NCI-H128 (cell line): Measurements from ENCODE around the gene APBA1.
"Not testable (repeated sequence)": the region's sequence is repeated elsewhere in the genome, so short reads cannot be mapped to it uniquely, and the experiment has no call there.

ENCODE experiments used
- DNase-seq: peaks from one replicate; lab custom pipeline; 2025; ENCODE audit not compliant: unreplicated experiment; lab: John Stamatoyannopoulos, UW

The APBA1 gene

DNA sequence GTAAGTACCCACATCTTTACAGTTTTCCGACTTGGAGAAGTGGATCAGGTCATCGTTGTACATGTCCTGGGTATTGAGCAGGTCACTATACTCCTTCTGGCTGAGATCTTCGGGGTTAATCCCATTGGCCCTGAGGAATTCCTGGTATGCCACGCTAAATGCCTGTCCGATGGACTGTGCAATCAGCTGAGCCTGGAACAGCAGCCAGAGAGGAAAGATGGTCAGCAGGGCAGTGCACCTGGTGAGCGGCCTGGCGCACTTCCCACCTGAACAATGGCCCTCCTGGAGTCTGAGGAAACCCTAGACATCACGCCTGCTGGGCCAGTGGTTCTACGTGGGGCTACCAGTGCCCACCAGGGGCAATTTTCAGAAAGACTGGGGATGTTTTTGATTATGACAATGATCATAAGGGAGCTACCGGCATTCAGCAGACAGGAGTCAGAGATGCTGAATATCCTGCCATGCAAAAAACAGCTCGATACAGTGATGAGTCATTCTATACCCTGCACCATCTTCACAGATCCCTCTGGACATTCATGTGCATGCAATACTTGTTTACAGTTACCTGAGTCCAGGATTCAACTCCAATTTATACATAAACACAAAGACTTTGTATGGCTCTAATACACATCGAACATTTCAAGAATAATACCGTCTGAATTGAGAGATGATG, 219.9 kb downstream of the APBA1 start:
- DNase-seq, result no peak

DNA sequence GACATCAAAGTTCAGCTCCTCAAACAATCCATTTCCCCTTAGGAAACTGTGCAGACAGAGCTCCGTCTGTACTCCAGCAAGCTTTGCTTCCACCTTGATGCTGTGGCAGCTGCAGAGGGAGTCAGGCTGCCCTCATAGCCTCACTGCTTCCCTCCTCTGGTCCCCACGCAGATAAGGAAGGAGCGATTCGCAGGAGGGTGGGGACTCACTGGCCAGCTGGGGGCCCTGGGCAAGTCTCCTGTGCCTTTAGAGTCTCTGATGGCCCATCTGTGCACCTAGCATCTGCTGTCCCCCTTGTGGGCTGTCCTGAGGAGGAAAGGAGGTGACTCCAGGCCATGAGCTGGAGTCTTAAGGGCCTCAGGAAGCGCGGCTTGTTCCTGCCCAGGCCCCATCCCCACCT, 225.7 kb downstream of the APBA1 start:
- DNase-seq, result no peak

DNA sequence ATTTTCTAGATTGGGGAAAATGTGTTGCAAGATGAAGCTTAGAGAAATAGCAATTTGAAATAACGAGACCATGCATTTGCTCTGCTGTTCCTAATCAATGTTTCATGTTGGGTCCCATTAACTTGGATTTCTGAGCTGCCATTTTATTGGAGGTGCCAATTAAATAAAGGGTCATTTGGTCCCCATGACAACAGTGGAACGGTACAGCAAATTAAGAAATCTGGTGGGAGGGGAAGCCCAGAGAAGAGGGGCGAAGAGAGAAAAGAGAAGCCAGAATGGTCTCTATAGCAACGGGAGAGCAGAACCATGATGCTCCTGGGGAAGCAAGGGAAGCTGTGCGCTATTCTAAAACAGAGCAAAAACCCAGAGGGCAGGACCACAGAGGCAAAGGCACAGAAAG, 226.9 kb downstream of the APBA1 start:
- no peak for DNase-seq

DNA sequence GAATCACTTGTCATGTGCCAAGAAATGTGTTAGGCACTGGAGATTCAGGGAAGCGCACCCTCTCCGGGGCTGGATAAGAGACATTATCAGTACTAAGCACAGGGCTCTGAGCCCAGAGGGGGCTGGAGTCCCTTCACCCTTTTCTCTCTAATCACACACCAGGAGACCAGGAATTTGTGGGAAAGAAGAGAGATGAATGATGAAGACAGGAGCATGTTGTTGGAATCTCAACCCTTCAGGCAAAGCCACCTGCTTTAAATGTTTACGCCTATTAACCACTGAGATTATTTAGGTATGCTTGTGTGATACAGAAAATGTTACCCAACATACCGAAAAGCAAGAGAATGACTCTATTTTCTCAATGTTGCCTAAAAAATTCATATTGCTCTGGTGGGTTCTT, 227.4 kb downstream of the APBA1 start:
- no peak for DNase-seq

DNA sequence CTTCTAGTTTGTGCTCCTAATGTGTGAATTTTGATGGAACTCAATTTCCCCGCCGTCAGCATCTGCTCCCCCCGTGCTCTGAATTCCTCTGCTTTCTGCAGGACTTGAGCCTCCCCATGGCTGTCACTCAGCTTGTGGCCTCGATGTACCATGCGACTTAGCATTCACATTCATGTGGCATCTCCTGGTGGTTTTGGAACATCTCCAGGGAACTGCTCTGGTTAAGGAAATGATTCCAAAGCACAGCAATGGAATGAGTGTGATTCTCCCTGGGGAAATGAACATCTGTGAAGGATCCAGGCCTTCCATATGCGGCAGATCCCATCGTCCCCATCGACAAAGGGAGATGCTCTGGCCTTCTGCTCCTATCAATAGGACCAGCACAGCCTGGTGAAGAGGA, 228.2 kb downstream of the APBA1 start:
- DNase-seq, result no peak

DNA sequence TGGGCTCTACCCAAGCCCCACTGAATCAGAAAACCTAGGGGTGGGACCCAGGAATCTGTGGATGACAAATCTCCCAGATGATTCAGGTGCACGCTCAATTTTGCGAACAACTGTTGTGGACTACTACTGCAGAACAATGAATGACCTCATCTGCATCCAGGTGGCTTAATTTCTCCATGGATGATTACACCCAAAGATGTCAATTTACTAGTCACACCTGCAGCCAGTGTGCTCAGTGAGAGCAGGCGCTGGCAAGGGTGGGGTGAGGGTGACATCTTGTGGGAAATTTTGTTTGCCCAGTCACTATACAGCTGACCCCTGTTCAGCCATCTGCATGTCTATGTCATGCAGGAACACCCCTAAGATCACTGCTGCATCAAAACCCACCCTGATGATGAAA, 229.0 kb downstream of the APBA1 start:
- DNase-seq, result no peak

DNA sequence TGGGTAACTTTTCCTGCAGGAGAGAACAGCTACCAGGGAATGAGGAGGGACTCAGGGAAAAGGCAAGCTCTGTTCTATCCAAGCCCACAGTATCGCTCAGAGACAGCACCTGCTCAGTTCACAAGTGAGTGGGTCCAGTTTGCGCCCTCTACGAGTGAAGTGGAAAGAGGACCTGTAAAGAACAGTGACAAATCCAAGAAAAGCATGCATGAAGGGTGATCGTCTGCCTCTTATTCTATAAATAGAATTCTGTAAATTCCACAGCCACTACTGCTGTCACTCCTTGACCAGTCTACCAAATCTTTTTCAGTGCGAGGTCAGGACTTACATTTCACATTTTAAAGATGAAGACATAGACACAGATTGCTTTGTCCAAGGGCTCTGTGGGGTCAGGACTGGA, 229.7 kb downstream of the APBA1 start:
- no peak for DNase-seq

DNA sequence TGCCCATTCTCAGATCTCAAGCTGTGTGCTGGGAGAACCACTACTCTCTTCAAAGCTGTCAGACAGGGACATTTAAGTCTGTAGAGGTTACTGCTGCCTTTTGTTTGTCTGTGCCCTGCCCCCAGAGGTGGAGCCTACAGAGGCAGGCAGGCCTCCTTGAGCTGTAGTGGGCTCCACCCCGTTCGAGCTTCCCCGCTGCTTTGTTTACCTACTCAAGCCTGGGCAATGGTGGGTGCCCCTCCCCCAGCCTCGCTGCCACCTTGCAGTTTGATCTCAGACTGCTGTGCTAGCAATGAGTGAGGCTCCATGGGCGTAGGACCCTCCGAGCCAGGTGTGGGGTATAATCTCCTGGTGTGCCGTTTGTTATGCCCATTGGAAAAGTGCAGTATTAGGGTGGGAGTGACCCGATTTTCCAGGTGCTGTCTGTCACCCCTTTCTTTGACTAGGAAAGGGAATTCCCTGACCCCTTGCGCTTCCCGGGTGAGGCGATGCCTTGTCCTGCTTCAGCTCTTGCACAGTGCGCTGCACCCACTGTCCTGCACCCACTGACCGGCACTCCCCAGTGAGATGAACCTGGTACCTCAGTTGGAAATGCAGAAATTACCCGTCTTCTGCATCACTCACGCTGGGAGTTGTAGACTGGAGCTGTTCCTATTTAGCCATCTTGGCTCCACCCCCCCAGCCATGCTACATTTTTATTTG, 231.8 kb downstream of the APBA1 start:
- DNase-seq, result not testable (repeated sequence)

DNA sequence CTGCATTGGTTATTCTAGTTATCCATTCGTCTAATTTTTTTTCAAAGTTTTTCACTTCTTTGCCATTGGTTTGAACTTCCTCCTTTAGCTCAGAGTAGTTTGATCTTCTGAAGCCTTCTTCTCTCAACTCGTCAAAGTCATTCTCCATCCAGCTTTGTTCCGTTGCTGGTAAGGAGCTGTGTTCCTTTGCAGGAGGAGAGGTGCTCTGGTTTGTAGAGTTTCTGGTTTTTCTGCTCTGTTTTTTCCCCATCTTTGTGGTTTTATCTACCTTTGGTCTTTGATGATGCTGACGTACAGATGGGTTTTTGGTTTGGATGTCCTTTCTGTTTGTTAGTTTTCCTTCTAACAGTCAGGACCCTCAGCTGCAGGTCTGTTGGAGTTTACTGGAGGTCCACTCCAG, 232.5 kb downstream of the APBA1 start:
- DNase-seq, result not testable (repeated sequence)

DNA sequence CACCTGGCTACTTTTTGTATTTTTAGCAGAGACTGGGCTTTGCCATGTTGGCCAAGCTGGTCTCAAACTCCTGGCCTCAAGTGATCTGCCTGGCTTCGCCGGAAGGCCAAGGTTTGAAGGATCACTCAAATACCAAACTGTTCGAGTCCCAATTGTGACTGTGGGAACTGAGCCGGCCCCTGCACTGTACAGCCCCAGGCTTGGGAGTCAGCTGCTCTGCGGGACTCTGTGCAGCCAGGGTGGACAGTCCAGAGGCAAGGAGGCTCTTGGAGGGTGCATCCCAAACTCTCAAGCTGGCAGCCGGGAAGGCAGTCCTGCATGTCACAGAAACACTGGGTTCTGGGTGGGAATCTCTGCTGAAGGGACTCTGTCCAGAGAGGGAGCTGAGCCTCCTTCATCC, 238.2 kb downstream of the APBA1 start:
- no peak for DNase-seq

DNA sequence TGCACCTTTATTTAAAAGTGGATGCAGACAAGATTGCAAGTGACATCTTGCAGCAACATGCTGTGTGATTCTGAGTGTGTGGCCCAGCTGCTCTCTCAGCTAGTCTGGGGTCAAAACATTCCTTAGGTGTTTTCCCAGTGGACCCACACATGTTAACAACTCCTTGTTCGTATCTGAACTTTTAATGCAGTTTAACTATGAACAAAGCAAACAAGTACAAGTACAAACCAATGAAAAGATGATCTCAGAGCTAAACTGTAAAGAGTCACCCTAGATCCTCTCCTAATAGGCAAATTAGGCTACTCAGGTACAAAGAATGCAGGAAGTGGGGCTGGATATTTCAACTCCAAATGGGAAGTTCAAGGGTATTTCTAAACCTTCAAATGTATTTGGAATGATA, 238.8 kb downstream of the APBA1 start:
- no peak for DNase-seq

DNA sequence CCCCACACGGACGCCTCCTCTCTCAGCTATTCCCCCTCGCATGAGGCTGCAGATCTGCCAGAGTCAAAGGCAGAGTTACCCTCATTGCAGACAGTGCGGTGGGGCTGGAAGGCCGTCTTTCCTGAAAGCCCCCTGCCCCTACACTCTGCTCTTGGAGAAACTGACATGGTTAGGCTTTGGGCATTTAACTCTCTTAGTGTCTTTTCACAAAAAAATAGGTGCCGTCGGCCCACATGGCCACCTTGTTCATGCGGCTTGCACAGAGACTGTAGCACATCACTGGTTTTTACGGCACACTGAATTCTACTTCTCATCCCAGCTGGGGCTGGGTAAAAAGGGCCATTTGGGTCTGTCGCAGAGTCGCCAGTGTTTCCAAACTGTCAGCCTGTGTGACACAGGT, 239.5 kb downstream of the APBA1 start:
- no peak for DNase-seq

DNA sequence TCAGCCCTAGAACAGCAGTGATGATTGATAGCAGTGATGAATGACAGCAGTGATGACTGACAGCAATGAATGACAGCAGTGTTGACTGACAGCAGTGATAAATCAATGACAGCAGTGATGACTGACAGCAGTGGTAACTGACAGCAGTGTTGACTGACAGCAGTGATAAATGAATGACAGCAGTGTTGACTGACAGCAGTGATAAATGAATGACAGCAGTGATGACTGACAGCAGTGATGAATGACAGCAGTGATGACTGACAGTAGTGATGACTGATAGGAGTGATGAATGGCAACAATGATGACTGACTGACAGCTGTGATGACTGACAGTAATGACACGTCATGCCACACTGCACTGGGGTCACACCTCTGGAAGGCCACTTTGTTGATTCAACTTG, 240.4 kb downstream of the APBA1 start:
- DNase-seq, result no peak

DNA sequence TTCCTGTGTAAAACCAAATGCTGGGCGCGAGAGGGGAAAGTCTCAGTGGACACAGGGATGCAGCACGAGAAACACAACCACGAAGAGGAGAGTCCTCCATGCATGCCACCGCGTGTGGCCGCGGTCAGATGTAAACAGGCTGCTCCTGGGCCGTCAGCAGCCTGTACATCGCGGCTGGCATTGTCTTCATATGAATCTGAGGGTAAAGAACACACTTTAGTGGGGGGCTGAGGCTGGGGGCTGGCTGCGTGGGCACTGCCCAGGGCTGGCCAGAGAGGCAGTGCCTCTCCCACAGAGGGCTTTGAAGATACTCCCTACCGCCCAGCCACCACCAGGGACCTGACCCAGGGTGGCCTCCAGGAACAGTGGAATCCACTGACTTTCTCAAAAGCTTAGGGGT, 241.0 kb downstream of the APBA1 start:
- no peak for DNase-seq

DNA sequence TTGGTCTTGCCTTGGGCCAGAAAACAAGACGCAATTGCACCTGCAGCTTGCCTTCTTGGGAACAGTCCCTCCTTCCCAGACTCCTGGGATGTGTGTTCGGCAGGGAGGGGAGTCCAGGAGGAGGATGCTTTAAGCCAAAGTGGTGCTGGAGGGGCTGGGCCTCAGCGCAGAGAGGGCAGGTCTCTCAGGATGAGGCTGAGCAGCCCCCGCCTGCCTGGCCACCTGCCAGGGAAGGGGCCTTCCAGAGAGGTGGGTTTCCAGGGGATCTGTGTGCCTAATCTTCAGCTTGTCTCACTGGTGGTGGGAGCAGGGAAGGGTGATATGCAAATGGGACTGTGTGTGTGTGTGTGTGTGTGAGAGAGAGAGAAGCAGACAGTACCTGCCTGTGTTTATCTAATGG, 242.0 kb downstream of the APBA1 start:
- no peak for DNase-seq

DNA sequence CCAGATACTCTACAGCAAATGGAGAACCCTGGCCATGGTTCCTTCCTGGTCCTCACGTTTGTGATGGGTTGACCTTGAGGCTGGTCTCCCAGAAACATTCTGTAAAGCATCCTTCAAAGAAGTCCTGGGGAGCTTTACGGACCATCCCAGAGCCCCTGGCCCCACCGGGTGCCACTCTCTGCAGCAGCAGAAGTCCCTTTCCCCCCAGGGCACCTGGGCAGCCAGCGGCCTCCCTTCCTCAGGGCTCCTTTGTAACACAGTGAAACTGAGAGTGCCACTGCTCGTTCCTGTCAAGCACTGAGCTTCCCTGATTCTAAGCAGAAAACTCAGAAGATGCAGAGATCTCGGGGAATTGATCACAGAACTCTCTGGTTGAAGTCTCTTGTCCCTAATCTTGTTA, 242.9 kb downstream of the APBA1 start:
- no peak for DNase-seq

DNA sequence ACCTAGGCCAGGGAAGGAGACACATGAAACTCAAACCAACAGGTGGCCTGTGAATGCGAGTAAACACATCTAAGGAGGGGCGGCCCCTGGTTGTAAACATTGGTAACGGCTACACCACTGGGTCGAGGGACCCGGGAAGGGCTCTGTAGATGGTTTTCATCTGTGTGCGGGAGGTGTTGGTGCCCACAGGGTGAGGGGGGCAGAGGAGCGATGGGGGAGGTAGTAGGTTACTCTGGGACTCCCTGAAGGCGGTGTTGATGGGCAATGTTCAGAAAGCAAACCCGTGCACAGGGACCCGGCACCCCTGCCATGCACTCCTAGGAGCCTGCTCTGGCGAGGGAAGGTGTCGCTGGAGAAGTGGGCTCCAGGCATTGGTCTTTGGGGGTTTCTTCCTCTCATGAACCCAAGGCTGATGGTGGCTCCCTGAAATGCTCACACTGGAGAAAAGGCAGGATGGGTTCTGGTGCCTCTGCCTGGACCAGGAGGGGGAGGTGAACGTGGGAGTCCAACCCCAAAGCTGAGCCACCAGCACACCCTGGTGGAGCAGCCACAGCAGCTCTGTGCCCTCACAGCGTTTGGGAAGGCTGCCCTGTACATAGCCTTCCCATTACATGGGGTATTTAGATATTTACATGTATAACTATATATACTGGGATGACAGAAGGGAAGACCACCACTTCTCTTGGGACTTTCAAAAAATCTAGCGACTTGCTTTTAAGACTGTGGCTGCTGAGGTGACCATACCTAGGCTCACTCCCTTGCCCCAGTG, 244.0 kb downstream of the APBA1 start:
- DNase-seq, result no peak

DNA sequence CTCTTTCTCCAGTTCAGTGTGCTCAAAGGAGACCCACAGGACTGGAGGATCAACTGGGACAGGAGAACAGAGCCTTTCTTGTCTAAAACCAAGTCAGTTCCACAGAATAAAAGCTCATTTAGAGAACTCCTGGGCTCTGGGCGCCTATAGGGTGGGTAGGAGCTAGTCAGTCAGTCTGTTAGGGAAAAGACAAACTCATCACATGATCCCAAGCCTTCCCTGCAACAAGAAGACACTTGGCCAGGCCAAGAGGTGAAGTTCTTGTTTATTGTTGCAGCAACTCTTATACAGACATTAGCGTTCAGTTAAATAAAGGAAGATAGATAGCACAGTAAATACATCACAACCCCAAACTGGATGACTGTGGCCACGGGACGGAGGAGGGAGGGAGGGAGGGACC, 244.9 kb downstream of the APBA1 start:
- no peak for DNase-seq

DNA sequence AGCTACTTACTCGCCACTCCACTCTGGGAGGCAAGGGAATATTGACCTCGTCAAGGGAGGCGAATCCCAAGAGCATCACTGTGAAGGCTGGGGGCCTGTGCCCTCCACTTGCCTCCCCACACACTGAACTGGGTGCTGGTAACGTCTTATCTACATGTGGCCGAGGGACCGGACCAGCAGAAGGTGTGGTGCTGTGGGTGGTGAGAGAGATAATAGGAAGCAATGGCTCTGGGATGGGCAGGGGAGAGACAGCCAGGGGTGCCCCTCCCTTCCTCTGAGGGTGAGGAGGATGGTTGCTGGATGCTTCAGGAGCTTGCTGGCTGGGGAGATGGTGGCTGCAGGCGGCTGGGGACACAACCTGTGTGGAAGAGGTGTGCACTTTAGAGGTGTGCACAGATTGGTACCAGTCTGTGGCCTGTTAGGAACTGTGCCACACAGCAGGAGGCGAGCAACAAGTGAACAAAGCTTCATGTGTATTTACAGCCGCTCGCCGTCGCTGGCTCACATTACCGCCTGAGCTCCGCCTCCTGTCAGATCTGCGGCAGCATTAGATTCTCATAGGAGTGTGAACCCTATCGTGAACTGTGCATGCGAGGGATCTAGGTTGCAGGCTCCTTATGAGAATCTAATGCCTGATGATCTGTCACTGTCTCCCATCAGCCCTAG, 246.9 kb downstream of the APBA1 start:
- DNase-seq, result no peak

DNA sequence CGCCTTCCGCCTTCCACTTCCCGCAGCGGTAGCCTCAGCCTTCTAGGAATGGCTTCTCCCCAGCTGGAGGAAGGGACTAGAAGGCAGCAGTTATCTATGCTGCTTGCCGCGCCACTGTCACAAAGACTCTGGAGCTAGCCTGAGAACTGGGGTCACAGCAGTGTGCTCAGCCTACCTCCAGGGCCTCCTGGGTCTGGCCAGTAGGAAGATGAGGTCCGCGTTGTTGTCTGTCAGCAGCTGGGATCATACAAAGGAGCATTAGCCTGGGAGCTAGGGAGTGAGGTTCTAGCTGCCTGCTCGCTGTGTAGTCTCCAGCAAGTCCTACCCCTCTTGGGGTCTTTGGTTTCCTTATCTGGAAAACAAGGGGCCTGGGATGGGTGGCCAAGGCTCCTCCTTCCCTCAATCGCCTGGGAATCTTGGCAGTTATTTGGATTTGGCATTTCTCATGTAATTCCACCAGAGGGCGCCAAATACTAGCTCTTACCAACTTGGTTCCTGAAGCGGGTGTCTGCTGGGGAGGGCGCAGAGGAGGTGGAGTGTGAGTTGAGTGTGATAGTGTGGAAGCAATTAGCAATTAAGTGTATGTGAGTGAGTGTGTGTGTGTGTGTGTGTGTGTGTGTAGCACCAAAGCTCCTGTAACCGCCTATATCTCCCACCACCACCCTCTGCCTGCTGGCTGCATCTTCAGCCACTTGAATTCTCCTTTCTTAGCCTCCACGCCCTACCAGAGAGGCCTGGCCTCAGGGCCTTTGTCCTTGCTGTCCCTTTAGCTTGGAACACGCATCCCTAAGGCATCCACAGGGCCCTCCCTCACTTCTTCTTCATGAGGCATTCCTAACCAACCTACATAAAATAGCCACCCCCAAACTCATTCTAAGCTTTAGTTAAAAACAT, 250.0 kb downstream of the APBA1 start:
- no peak for DNase-seq
